Prostate gland (tissue), 2 donors: ENCODE results near the gene ARHGEF17.

Experiments used
- POLR2AphosphoS5 ChIP-seq: sonication (generic); formaldehyde crosslinking; IDR thresholded peaks from one replicate; pipeline ENCODE4 v1.6.1; 2017; ENCODE audit warnings: antibody characterized with exemption
- TF ChIP-seq, protein P1 (sequence below), 4 experiments: fragments of 200-600 bp in 2 of 4; fragments of 450-650 bp in 2 of 4; sonication (generic) in 2 of 4; IDR thresholded peaks; 1 replicate in 3 of 4; 2 replicates in 1 of 4; pipeline ENCODE4 v1.5.1; 2016 to 2019; ENCODE audit warnings: antibody characterized with exemption in 4 of 4, mild to moderate bottlenecking in 2 of 4, moderate library complexity in 2 of 4

DNA sequence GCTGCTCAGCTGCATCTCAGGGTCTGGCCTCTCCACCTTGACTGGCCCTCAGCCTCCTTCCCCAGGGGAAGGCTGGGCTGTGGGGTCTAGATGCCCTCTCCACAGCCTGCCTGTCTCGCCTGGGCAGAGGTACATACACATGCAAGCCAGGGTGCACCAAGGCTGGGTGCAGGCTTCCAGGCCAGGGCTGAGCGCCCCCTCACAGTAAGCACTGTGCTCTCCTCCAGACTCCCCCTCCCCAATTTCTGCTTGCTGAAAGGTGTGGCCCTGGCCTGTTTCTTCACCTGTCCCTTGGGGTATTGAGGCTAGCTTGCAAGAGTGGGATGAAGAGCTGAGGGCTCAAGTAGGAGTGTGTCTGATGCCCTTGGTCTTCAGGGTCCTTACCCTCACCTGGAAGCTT, 90.6 kb downstream of the ARHGEF17 start:
- TF ChIP-seq, protein P1, sequence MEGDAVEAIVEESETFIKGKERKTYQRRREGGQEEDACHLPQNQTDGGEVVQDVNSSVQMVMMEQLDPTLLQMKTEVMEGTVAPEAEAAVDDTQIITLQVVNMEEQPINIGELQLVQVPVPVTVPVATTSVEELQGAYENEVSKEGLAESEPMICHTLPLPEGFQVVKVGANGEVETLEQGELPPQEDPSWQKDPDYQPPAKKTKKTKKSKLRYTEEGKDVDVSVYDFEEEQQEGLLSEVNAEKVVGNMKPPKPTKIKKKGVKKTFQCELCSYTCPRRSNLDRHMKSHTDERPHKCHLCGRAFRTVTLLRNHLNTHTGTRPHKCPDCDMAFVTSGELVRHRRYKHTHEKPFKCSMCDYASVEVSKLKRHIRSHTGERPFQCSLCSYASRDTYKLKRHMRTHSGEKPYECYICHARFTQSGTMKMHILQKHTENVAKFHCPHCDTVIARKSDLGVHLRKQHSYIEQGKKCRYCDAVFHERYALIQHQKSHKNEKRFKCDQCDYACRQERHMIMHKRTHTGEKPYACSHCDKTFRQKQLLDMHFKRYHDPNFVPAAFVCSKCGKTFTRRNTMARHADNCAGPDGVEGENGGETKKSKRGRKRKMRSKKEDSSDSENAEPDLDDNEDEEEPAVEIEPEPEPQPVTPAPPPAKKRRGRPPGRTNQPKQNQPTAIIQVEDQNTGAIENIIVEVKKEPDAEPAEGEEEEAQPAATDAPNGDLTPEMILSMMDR (IDR thresholded peaks at IDR 0.05): no peak
- TF ChIP-seq POLR2AphosphoS5: no peak
